HG02840 (cell line): Measurements from ENCODE around the gene ROM1.
A peak's percentile ranks its signal among the peaks of the same experiment; 100 is the strongest.
"Not testable (repeated sequence)": the region's sequence is repeated elsewhere in the genome, so short reads cannot be mapped to it uniquely, and the experiment has no call there.

Experiments
- ATAC-seq: cut with Tn5 transposase; IDR thresholded peaks from one replicate; pipeline ENCODE4 v1.9.1; 2021; ENCODE audit warnings: mild to moderate bottlenecking, moderate library complexity, moderate number of reproducible peaks; ENCODE audit not compliant: unreplicated experiment, low FRiP score

The ROM1 gene

GRCh38 chr11:62581735-62582134 is 31.3 kb upstream of the ROM1 start:
- not testable (repeated sequence) for ATAC-seq

- ATAC-seq, result not testable (repeated sequence)
These were observed 27.7 kb upstream of the ROM1 start for GRCh38 chr11:62585356-62585755.

- no peak for ATAC-seq
These were observed 24.0 kb upstream of the ROM1 start for GRCh38 chr11:62588966-62589637.

- ATAC-seq, result peak; percentile 91
These were observed 21.5 kb upstream of the ROM1 start, which contains the start of gene TUT1 for GRCh38 chr11:62591448-62592145. Gene TUT1 (minus strand): TSS chr11:62591523. CDS start chr11:62591485, 38 bp downstream.

- ATAC-seq, result no peak
These were observed 20.8 kb upstream of the ROM1 start for GRCh38 chr11:62592146-62592815.

- ATAC-seq, result no peak
These were observed 20.1 kb upstream of the ROM1 start for GRCh38 chr11:62592989-62593421.

GRCh38 chr11:62593434-62594044 is 19.5 kb upstream of the ROM1 start:
- ATAC-seq, result no peak

GRCh38 chr11:62595124-62595523 is 17.9 kb upstream of the ROM1 start:
- no peak for ATAC-seq

- ATAC-seq, result peak; percentile 33
These were observed 13.9 kb upstream of the ROM1 start for GRCh38 chr11:62599069-62599696.

GRCh38 chr11:62599901-62600300 is 13.2 kb upstream of the ROM1 start:
- no peak for ATAC-seq

- ATAC-seq, result no peak
These were observed 12.5 kb upstream of the ROM1 start for GRCh38 chr11:62600367-62601121.

- no peak for ATAC-seq
These were observed 12.0 kb upstream of the ROM1 start for GRCh38 chr11:62601122-62601371.

GRCh38 chr11:62601372-62602140 is 11.5 kb upstream of the ROM1 start, which contains the start of gene MTA2:
Gene MTA2 (minus strand): TSS chr11:62601865. CDS start chr11:62601450, 415 bp downstream.
- peak; percentile 68 for ATAC-seq

GRCh38 chr11:62602141-62603071 is 10.7 kb upstream of the ROM1 start:
- ATAC-seq, result no peak

- no peak for ATAC-seq
These were observed 10.0 kb upstream of the ROM1 start for GRCh38 chr11:62603072-62603408.

- no peak for ATAC-seq
These were observed 9.2 kb upstream of the ROM1 start for GRCh38 chr11:62603776-62604299.

GRCh38 chr11:62604460-62605120 is 8.5 kb upstream of the ROM1 start:
- ATAC-seq, result no peak

- ATAC-seq, result no peak
These were observed 7.6 kb upstream of the ROM1 start for GRCh38 chr11:62605467-62605866.
